SK-N-SH (cell line): ENCODE measurements around the gene CCDC6.

Experiments used
- ELF1 ChIP-seq: IDR thresholded peaks from 2 replicates; pipeline ENCODE4 v1.4.0; 2012
- EP300 ChIP-seq, 2 experiments: IDR thresholded peaks; 2 replicates each; pipeline versions ENCODE4 v1.4.0 to v1.6.1; 2012; ENCODE audit warnings: borderline replicate concordance in 1 of 2, low read depth in 1 of 2, low read length in 1 of 2
- EZH2phosphoT487 ChIP-seq: fragments of 200-600 bp; sonication (generic); IDR thresholded peaks from 2 replicates; pipeline ENCODE4 v1.6.1; 2017; ENCODE audit warnings: low read depth, mixed run types, mild to moderate bottlenecking, antibody characterized with exemption, moderate library complexity, borderline replicate concordance
- FOXM1 ChIP-seq: IDR thresholded peaks from 2 replicates; pipeline ENCODE4 v1.4.0; 2012; ENCODE audit warnings: low read depth, mild to moderate bottlenecking
- POLR2AphosphoS5 ChIP-seq: IDR thresholded peaks from 2 replicates; pipeline ENCODE4 v1.6.1; 2012; ENCODE audit warnings: low read depth, low read length
- SIN3A ChIP-seq: IDR thresholded peaks from 2 replicates; pipeline ENCODE4 v1.6.1; 2012; ENCODE audit warnings: low read depth, mild to moderate bottlenecking, low read length, moderate library complexity, borderline replicate concordance
- YY1 ChIP-seq: IDR thresholded peaks from 2 replicates; pipeline ENCODE4 v1.4.0; 2012; ENCODE audit warnings: low read depth, mild to moderate bottlenecking
- TF ChIP-seq, protein P1 (sequence below): fragments of 200-600 bp; sonication (generic); IDR thresholded peaks from 2 replicates; pipeline ENCODE4 v1.6.1; 2017; ENCODE audit warnings: antibody characterized with exemption, mild to moderate bottlenecking, moderate library complexity
- TF ChIP-seq, protein P2 (sequence below): fragments of 150-350 bp; IDR thresholded peaks from 2 replicates; pipeline ENCODE4 v1.6.1; 2017; ENCODE audit warnings: antibody characterized with exemption, low read length, low read depth, borderline replicate concordance
- TF ChIP-seq, protein P3 (sequence below): IDR thresholded peaks from 2 replicates; pipeline ENCODE4 v1.4.0; 2012; ENCODE audit warnings: low read depth, borderline replicate concordance

DNA sequence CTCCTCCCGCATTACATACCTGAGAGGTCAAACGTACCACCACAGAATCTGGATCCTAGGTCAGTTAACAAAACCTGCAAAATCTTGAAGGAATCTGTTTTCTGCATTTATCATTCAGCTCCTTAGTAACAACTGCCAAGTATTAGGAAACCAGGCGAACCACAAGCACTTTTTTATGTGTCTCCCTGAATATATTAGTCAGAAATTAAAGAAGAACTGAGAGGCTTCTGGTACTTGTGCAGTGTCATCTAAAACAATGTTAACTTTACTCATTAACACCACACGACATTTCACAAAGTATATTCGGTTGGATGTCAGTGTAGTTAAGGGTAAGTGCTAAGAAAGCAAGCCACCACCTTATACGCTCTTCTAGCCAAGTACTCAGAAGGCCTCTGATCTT is 2.5 kb downstream of the CCDC6 start:
- TF ChIP-seq, protein P1, sequence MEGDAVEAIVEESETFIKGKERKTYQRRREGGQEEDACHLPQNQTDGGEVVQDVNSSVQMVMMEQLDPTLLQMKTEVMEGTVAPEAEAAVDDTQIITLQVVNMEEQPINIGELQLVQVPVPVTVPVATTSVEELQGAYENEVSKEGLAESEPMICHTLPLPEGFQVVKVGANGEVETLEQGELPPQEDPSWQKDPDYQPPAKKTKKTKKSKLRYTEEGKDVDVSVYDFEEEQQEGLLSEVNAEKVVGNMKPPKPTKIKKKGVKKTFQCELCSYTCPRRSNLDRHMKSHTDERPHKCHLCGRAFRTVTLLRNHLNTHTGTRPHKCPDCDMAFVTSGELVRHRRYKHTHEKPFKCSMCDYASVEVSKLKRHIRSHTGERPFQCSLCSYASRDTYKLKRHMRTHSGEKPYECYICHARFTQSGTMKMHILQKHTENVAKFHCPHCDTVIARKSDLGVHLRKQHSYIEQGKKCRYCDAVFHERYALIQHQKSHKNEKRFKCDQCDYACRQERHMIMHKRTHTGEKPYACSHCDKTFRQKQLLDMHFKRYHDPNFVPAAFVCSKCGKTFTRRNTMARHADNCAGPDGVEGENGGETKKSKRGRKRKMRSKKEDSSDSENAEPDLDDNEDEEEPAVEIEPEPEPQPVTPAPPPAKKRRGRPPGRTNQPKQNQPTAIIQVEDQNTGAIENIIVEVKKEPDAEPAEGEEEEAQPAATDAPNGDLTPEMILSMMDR: no peak
- TF ChIP-seq EZH2phosphoT487: no peak
- TF ChIP-seq, protein P2, sequence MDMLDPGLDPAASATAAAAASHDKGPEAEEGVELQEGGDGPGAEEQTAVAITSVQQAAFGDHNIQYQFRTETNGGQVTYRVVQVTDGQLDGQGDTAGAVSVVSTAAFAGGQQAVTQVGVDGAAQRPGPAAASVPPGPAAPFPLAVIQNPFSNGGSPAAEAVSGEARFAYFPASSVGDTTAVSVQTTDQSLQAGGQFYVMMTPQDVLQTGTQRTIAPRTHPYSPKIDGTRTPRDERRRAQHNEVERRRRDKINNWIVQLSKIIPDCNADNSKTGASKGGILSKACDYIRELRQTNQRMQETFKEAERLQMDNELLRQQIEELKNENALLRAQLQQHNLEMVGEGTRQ: no peak
- TF ChIP-seq SIN3A: no peak
- no peak for TF ChIP-seq YY1
- TF ChIP-seq FOXM1: no peak
- TF ChIP-seq ELF1: no peak
- TF ChIP-seq POLR2AphosphoS5: no peak
- TF ChIP-seq, protein P3, sequence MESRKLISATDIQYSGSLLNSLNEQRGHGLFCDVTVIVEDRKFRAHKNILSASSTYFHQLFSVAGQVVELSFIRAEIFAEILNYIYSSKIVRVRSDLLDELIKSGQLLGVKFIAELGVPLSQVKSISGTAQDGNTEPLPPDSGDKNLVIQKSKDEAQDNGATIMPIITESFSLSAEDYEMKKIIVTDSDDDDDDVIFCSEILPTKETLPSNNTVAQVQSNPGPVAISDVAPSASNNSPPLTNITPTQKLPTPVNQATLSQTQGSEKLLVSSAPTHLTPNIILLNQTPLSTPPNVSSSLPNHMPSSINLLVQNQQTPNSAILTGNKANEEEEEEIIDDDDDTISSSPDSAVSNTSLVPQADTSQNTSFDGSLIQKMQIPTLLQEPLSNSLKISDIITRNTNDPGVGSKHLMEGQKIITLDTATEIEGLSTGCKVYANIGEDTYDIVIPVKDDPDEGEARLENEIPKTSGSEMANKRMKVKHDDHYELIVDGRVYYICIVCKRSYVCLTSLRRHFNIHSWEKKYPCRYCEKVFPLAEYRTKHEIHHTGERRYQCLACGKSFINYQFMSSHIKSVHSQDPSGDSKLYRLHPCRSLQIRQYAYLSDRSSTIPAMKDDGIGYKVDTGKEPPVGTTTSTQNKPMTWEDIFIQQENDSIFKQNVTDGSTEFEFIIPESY: no peak
- TF ChIP-seq EP300 (IDR thresholded peaks at IDR 0.05; ENCODE audit: borderline replicate concordance in 1 of 2, low read depth in 1 of 2, low read length in 1 of 2): no peak
